Lower lobe of right lung (tissue), 2 donors: Measurements from ENCODE around the gene DDB1. TPM values are rescaled to one million over a fixed set of nuclear protein-coding genes. Genes with fewer than 3 reads are reported as not detected.
A peak's percentile ranks its signal among the peaks of the same experiment; 100 is the strongest.

ENCODE experiments used
- ATAC-seq, 2 donors: fragments of 200-7000 bp; cut with Tn5 transposase; one replicate each; pipeline ENCODE4 v1.9.1; 2020 to 2022; ENCODE audit warnings: mild to moderate bottlenecking in 2 of 2, moderate library complexity in 2 of 2
- DNase-seq: peaks from one replicate; pipeline ENCODE4 v3.0.0-alpha.2; 2020
- H3K27ac ChIP-seq: fragments of 200-600 bp; one replicate; pipeline ENCODE4 v1.8.0; 2022
- H3K27me3 ChIP-seq: fragments of 200-600 bp; one replicate; pipeline ENCODE4 v1.8.0; 2022; ENCODE audit warnings: low read depth
- H3K36me3 ChIP-seq: fragments of 200-600 bp; one replicate; pipeline ENCODE4 v1.8.0; 2022; ENCODE audit warnings: mild to moderate bottlenecking
- H3K4me1 ChIP-seq: fragments of 200-600 bp; one replicate; pipeline ENCODE4 v1.8.0; 2022
- H3K4me3 ChIP-seq: fragments of 200-600 bp; one replicate; pipeline ENCODE4 v1.8.0; 2022; ENCODE audit warnings: mild to moderate bottlenecking
- H3K9me3 ChIP-seq: fragments of 200-600 bp; one replicate; pipeline ENCODE4 v1.8.0; 2022
- CTCF ChIP-seq: fragments of 200-600 bp; IDR thresholded peaks from one replicate; pipeline ENCODE4 v1.8.0; 2022; ENCODE audit warnings: antibody characterized with exemption, mild to moderate bottlenecking
- intact Hi-C: fragments of 100-400 bp; cut with DNase I; formaldehyde crosslinking; loops from one replicate; pipeline ENCODE4 v1.11.0; 2022
- long read RNA-seq: library from polyadenylated mRNA; unstranded; transcript quantifications from one replicate; pipeline ENCODE4 v2.0.0, GENCODE V29; 2021
- total RNA-seq: library from RNA; stranded (reverse); fragmentation: NEBNext Ultra II Directional; extraction: Animal tissue kit (Norgen Biotek cat#: 25700); gene quantifications from one replicate; pipeline ENCODE4 v1.2.1, GENCODE V29; 2021
- donor health status: DM: no; HTN: yes; CAD: no; lungs with severe emphysema.

Gene DDB1
- 122 TPM for total RNA-seq
- long read RNA-seq, full-length matches to known transcripts, result 121 of 183 reads
- long read RNA-seq, partial matches to known transcripts, result 48 of 183 reads
- long read RNA-seq, other reads (novel, unspliced or antisense), result 14 of 183 reads

GRCh38 chr11:61332797-61333549 is at the start of gene DDB1, which contains the start of gene TKFC:
DDB1 (minus strand) TSS chr11:61333105; CDS start chr11:61332968, 137 bp downstream.
TKFC (plus strand) TSS chr11:61333228; CDS start chr11:61334729, 1,501 bp downstream.
- no peak for TF ChIP-seq CTCF
- peaks cover 45% of the 10 kb centered on the region for H3K4me1 ChIP-seq
- peak within 1 kb of the TSS; percentile 92 for H3K27ac ChIP-seq
- H3K27me3 ChIP-seq, result no peaks in the 10 kb centered on the region
- H3K4me3 ChIP-seq, result peak within 1 kb of the TSS; percentile 89
- no peaks in the 10 kb centered on the region for H3K9me3 ChIP-seq
- peaks cover 22% of the 10 kb centered on the region for H3K36me3 ChIP-seq
- intact Hi-C loops, result loop anchor here (10.0 kb wide), 1 partner anchor 62 kb away; the partner anchor contains the start of gene TMEM216
- ATAC-seq, result peak; percentile 97 to 98
- peak; percentile 97 for DNase-seq

- no peak for ATAC-seq
- no peak for DNase-seq
- intact Hi-C loops, result no loop called here
- peaks cover 11% of the 10 kb centered on the region for H3K4me1 ChIP-seq
- H3K36me3 ChIP-seq, result peaks cover under 1% of the 10 kb centered on the region
- no peaks in the 10 kb centered on the region for H3K9me3 ChIP-seq
- H3K4me3 ChIP-seq, result no peak overlapping the region
- no peak overlapping the region for H3K27ac ChIP-seq
- H3K27me3 ChIP-seq, result no peaks in the 10 kb centered on the region
- no peak for TF ChIP-seq CTCF
Measured at GRCh38 chr11:61380884-61381283, 48.0 kb upstream of the DDB1 start.

GRCh38 chr11:61378713-61379313 is 45.9 kb upstream of the DDB1 start:
- intact Hi-C loops, result no loop called here
- peak overlapping the region; percentile 58 for H3K27ac ChIP-seq
- TF ChIP-seq CTCF, result no peak
- H3K4me3 ChIP-seq, result no peak overlapping the region
- ATAC-seq, result peak; percentile 62 to 75
- H3K27me3 ChIP-seq, result no peaks in the 10 kb centered on the region
- no peaks in the 10 kb centered on the region for H3K9me3 ChIP-seq
- DNase-seq, result no peak
- H3K4me1 ChIP-seq, result peaks cover 6% of the 10 kb centered on the region
- peaks cover 11% of the 10 kb centered on the region for H3K36me3 ChIP-seq

- ATAC-seq, result no peak
- peaks cover 11% of the 10 kb centered on the region for H3K36me3 ChIP-seq
Measured at GRCh38 chr11:61377461-61378160, 44.7 kb upstream of the DDB1 start.

More at GRCh38 chr11:61377461-61378160, 44.7 kb upstream of the DDB1 start:
- DNase-seq, result no peak
- intact Hi-C loops, result no loop called here
- H3K27me3 ChIP-seq, result no peaks in the 10 kb centered on the region
- H3K4me3 ChIP-seq, result no peak overlapping the region
- TF ChIP-seq CTCF, result no peak
- no peak overlapping the region for H3K27ac ChIP-seq
- H3K9me3 ChIP-seq, result no peaks in the 10 kb centered on the region
- peaks cover 6% of the 10 kb centered on the region for H3K4me1 ChIP-seq
